ENCODE measurements around the gene SNN. TPM values are rescaled to one million over a fixed set of nuclear protein-coding genes. Genes with fewer than 3 reads are reported as not detected.

The SNN gene
- total and polyA plus RNA-seq, 2 of the 8 experiments (the other 6 are each of a cell fraction or from before 2014, with no cell fraction given): 37.4 to 66.9 TPM

GRCh38 chr16:11657556-11657955, 10.7 kb upstream of the SNN start:
- Histone ChIP-seq H3K79me2 (ENCODE audit: control insufficient read depth in 1 of 2, insufficient read depth in 2 of 2, low read length in 2 of 2) (no peaks in the 10 kb centered on the region), H3K14ac (ENCODE audit: insufficient read length) (no peak overlapping the region), H2BK15ac (ENCODE audit: low read length) (0 out of 2 replicates have a peak overlapping the region, but pooled peaks have one; percentile 95), H3K56ac (replicated peaks; ENCODE audit: insufficient read length, low read depth, low read length) (no peak overlapping the region), H2BK5ac (ENCODE audit: low read depth, low read length) (peak overlapping the region; percentile 66; the same call in 1 of the 2 replicates), H2BK12ac (ENCODE audit: low read depth, low read length) (peak overlapping the region; percentile 60; the same call in 1 of the 2 replicates), H3K27ac (ENCODE audit: low read depth, low read length) (no peak overlapping the region), H4K8ac (ENCODE audit: extremely low read depth, insufficient read depth, low read length) (no peak overlapping the region), H4K91ac (replicated peaks; ENCODE audit: insufficient read length, low read length) (no peak overlapping the region), H3K36me3 (ENCODE audit: control insufficient read depth in 2 of 4, insufficient read depth in 4 of 4, low read length in 3 of 4) (no peaks in the 10 kb centered on the region), H3K27me3 (replicated peaks in 1 of 4; ENCODE audit: control insufficient read depth in 3 of 4, extremely low read depth in 1 of 4, insufficient read depth in 3 of 4, low read length in 3 of 4) (no peaks in the 10 kb centered on the region), H3K4ac (replicated peaks; ENCODE audit: insufficient read length, low read depth, low read length) (no peak overlapping the region), H3K23ac (ENCODE audit: insufficient read length) (no peak overlapping the region), H2AK5ac (ENCODE audit: low read depth, low read length) (no peak overlapping the region), H3K18ac (ENCODE audit: extremely low read depth, low read length) (no peak overlapping the region), H2AFZ (ENCODE audit: low read length) (no peak overlapping the region), H3K9ac (replicated peaks in 1 of 4; ENCODE audit: extremely low read depth in 1 of 4, low read depth in 3 of 4, low read length in 3 of 4) (no peak overlapping the region), H3K79me1 (ENCODE audit: low read depth, low read length) (no peaks in the 10 kb centered on the region), H3K9me3 (ENCODE audit: insufficient read depth in 2 of 2, low read depth in 1 of 2, low read length in 1 of 2) (no peaks in the 10 kb centered on the region), H2BK20ac (ENCODE audit: low read length) (no peak overlapping the region), H4K20me1 (replicated peaks in 1 of 2; ENCODE audit: control insufficient read depth in 1 of 2, insufficient read depth in 2 of 2, low read length in 2 of 2) (no peaks in the 10 kb centered on the region), H3K23me2 (ENCODE audit: low read depth, low read length) (no peaks in the 10 kb centered on the region), H3K4me3 (ENCODE audit: extremely low read depth in 1 of 4, insufficient read depth in 2 of 4, low read depth in 3 of 4, low read length in 4 of 4) (no peak overlapping the region), H3K4me1 (replicated peaks in 1 of 4; ENCODE audit: control insufficient read depth in 3 of 4, insufficient read depth in 4 of 4, low read length in 3 of 4) (peaks cover 0 to 8% (median 6%) of the 10 kb centered on the region in 4 experiments; a peak in 5 of 7 replicates), H4K5ac (ENCODE audit: insufficient read length, low read depth, low read length) (no peak overlapping the region), H2BK120ac (replicated peaks; ENCODE audit: low read depth, low read length) (no peak overlapping the region), H3K4me2 (ENCODE audit: insufficient read depth in 1 of 2, low read depth in 2 of 2, low read length in 2 of 2) (no peak overlapping the region)
- POLR2A ChIA-PET (ENCODE audit: partially characterized antibody): interaction anchor here (0.7 kb wide), 1 partner anchor 9 kb away, joined by 3 read pairs; no protein-coding TSS in a partner anchor
- CTCF ChIA-PET (ENCODE audit: partially characterized antibody): no interaction called here
- DNase-seq (ENCODE audit: low read depth in 1 of 2, low spot score in 2 of 2) (no peak), FAIRE-seq (no peak)
- WGBS, 2 experiments (ENCODE audit: extremely low coverage in 1 of 2, insufficient coverage in 1 of 2, insufficient read length in 1 of 2, insufficient replicate concordance in 2 of 2, low coverage in 1 of 2, low lambda C conversion rate in 2 of 2, missing lambda C conversion rate in 1 of 2): 96% methylated on average over 8 of the region's 8 CpGs; no CpG with 5 or more reads in 1 of the 2 experiments
- TF ChIP-seq ZNF274 (IDR thresholded peaks at IDR 0.05; ENCODE audit: borderline replicate concordance, extremely low read depth, low read length) (no peak), MAX (IDR thresholded peaks at IDR 0.05) (no peak), RBBP5 (IDR thresholded peaks at IDR 0.05; ENCODE audit: borderline replicate concordance, low read depth, low read length) (no peak), KDM1A (IDR thresholded peaks at IDR 0.05; ENCODE audit: borderline replicate concordance, low read length) (no peak), CEBPB (IDR thresholded peaks at IDR 0.05; ENCODE audit: low read depth, low read length) (no peak), POLR2AphosphoS5 (IDR thresholded peaks at IDR 0.05; ENCODE audit: low read depth, low read length) (no peak), CTCF (IDR thresholded peaks at IDR 0.05; ENCODE audit: control extremely low read depth in 1 of 3, insufficient read depth in 1 of 3, low read depth in 1 of 3, low read length in 3 of 3) (no peak), NANOG (IDR thresholded peaks at IDR 0.05; ENCODE audit: insufficient read depth, low read depth, low read length, poor library complexity, severe bottlenecking) (no peak), EP300 (IDR thresholded peaks at IDR 0.05; ENCODE audit: borderline replicate concordance in 1 of 2, low read depth in 2 of 2, low read length in 2 of 2) (no peak), TAF1 (IDR thresholded peaks at IDR 0.05; ENCODE audit: low read depth, low read length) (no peak)
